GM03348 (cell line): ENCODE data around the gene CD84.
"Not testable (repeated sequence)": the region's sequence is repeated elsewhere in the genome, so short reads cannot be mapped to it uniquely, and the experiment has no call there.

Experiments used
- DNase-seq: peaks from one replicate; pipeline ENCODE4 v3.0.0; 2012; ENCODE audit warnings: low spot score

Gene CD84

DNA sequence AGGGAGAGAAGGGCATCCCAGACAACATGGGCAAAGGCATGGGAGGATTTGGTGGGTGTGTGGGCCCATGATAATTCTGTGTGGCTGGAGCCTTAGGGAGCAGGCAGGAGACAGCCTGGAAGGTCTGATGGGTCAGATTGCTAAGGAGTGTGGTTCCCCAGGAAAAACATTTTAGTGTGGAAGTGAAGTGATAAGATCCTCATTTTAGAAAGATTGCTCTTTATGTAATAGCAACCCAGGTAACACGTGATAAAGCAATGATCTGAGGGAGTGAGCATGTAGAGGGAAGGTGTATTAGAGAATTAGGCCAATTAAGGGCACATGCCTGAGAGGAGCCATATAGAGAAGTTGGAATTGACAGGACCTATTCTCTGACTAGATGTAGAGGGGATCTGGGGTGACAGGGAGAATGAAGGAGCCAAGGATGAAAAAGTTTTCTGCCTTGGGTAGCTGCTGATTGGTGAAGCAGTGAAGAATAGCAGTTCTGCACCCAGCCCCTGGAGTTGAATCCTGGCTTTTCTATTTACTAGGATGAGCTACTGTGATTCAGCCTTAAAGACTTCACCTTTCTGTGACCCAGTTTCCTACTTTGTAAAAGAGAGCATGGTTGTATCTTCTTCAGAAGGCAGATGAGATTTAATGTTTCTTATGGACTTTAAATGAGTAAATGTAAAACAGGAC lies 37.5 kb downstream of the CD84 start:
- DNase-seq = no peak

- no peak for DNase-seq
Observed at GRCh38 chr1:160540859-160541233, 38.5 kb downstream of the CD84 start.

DNA sequence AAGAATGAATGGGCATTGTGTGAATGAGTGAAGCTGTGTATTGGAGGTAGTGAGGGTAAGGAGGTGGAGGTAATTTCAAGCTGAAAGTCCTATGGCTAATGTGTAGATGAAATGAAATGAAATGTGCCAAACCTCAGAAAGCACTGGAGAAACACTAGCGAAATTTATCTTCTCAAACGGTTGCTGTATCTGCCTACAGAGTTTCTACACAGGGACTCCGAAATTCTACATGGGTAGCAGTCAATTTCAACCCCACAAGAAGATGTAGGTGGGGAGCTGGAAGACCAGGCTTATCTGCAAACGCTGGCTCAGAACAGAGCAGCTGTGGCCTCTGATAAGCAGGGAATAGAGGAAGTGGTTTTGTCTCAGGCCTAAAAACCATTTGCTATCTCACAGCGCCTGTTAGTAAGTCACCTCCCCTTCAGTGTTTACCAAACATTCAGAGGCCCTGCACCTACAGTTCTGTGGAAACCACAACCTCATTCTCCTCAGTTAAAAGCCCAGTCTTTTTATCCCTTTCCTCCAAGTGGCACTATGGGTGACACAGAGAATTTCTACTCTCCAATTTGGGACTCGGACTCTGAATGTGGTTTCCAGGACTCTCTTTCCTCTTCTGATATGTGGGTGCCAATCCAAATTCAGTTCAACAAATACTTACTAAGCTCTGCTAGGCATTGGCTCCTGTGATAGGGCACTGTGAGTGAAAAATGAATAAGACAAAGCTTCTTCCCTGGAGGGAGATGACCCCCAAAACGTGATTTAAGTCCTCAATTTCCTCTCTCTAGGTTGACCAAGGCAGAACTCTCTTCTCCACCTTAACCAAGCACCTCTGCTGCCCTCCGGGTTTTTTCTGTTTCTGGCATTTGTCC lies 39.1 kb downstream of the CD84 start:
- no peak for DNase-seq

DNA sequence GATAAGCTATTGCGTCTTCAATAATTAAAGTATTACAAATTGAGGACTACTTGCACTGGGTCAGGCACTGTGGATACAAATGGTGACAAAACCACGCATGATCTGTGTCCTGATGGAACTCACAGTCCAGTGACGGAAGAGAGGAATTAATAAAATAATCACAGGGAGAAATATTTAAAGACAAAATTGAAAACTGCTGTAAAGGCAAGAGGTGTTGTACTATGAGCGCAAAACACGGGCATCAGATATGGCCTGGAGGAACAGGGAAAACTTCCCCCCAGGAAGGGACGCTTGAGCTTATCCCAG lies 39.7 kb downstream of the CD84 start:
- DNase-seq = no peak

- DNase-seq = no peak
Observed at GRCh38 chr1:160538985-160539651, 40.2 kb downstream of the CD84 start.

GRCh38 chr1:160537714-160538665 lies 41.3 kb downstream of the CD84 start:
- DNase-seq = no peak

- no peak for DNase-seq
Observed at GRCh38 chr1:160534823-160535605, 44.3 kb downstream of the CD84 start.

GRCh38 chr1:160532557-160532813 lies 46.8 kb downstream of the CD84 start:
- not testable (repeated sequence) for DNase-seq

- not testable (repeated sequence) for DNase-seq
Observed at GRCh38 chr1:160531809-160532556, 47.3 kb downstream of the CD84 start.

DNA sequence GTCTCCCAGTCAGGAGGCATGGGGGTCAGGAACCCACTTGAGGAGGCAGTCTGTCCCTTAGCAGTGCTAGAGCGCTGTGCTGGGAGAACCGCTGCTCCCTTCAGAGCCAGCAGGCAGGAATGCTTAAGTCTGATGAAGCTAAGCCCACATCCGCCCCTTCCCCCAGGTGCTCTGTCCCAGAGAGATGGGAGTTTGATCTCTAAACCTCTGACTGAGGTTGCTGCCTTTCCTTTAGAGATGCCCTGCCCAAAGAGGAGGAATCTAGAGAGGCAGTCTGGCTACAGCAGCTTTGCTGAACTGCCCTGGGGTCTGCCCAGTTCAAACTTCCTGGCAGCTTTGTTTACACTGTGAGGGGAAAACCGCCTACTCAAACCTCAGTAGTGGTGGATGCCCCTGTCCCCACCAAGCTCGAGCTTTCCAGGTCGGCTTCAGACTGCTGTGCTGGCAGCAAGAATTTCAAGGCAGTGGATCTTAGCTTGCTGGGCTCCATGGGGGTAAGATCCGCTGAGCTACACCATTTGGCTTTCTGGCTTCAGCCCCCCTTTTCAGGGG lies 49.8 kb downstream of the CD84 start:
- DNase-seq = not testable (repeated sequence)

DNA sequence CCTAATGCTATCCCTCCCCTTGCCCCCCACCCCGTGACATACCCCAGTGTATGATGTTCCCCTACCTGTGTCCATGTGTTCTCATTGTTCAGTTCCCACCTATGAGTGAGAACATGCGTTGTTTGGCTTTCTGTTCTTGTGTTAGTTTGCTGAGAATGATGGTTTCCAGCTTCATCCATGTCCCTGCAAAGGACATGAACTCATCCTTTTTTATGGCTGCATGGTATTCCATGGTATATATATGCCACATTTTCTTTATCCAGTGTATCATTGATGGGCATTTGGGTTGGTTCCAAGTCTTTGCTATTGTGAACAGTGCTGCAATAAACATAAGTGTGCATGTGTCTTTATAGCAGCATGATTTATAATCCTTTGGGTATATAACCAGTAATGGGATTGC lies 55.5 kb downstream of the CD84 start:
- not testable (repeated sequence) for DNase-seq

GRCh38 chr1:160522622-160523345 lies 56.5 kb downstream of the CD84 start, which contains the start of gene SLAMF6:
SLAMF6 (minus strand) TSS chr1:160523255; CDS start chr1:160523192, 63 bp downstream.
- DNase-seq = no peak

GRCh38 chr1:160522136-160522535 lies 57.2 kb downstream of the CD84 start:
- DNase-seq = no peak

- DNase-seq = no peak
Observed at GRCh38 chr1:160521554-160521953, 57.7 kb downstream of the CD84 start.

DNA sequence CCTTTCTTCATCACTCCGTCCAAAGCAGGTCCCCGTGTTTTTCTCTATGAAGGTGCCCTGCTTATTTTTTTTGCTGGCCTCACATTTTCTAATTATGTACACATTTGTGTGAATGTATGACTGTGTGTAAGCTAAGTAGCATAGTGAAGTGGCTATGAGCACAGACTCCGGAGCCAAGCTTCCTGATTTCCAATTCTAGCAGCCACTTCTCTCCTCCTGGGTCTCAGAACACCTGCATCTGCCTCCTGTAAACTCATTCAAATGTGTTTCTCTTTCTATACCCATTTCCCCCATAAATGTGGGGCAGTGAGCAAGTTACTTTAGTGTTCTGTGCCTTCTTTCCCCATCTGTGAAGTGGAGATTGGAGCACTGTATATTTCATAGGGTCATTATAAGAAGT lies 58.3 kb downstream of the CD84 start:
- no peak for DNase-seq

- DNase-seq = no peak
Observed at GRCh38 chr1:160520582-160520981, 58.7 kb downstream of the CD84 start.

- DNase-seq = no peak
Observed at GRCh38 chr1:160519642-160520435, 59.5 kb downstream of the CD84 start.

DNA sequence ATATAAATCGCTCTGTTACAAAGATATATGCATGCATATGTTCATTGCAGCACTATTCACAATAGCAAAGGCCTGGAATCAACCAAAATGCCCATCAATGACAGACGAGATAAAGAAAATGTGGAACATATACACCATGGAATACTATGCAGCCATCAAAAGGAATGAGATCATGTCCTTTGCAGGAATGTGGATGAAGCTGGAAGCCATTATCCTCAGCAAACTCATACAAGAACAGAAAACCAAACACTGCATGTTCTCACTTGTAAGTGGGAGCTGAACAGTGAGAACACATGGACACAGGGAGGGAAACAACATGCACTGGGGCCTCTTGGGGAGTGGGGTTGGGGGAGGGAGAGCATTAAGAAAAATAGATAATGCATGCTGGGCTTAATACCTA lies 61.8 kb downstream of the CD84 start:
- DNase-seq = not testable (repeated sequence)

DNA sequence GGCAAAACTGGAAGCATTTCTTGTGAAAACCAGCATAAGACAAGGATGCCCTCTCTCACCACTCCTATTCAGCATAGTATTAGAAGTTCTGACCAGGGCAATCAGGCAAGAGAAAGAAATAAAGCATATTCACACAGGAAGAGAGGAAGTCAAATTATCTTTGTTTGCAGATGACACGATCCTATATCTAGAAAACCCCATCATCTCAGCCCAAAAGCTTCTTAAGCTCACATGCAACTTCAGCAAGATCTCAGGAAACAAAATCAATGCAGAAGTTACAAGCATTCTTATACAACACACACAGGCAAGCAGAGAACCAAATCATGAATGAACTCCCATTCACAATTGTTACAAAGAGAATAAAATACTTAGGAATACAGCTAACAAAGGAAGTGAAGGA lies 63.4 kb downstream of the CD84 start:
- not testable (repeated sequence) for DNase-seq
